HG03342 (cell line): ENCODE results near the gene FGFRL1.

ENCODE experiments used
- ATAC-seq: cut with Tn5 transposase; IDR thresholded peaks from one replicate; pipeline ENCODE4 v1.9.1; 2021; ENCODE audit warnings: mild to moderate bottlenecking, moderate library complexity; ENCODE audit not compliant: unreplicated experiment

FGFRL1 gene

DNA sequence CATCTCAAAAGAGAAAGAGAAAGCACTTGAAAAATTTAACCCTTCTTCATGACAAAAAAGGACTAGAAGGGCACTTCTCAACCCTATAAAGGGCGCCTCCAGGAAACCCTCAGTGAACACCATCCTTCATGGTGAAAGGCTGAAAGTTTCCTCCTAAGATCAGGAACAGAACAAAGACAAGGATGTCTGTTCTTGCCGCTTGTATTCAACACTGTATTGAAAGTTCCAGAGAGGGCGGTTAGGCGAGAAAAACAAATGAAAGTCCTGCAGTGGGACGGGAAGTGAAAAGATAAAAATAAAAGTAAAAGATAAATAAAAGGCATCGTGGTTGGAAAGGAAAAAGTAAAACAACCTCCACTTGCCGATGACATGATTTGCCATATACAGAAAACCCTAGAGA lies 51.0 kb downstream of the FGFRL1 start:
- ATAC-seq = no peak

DNA sequence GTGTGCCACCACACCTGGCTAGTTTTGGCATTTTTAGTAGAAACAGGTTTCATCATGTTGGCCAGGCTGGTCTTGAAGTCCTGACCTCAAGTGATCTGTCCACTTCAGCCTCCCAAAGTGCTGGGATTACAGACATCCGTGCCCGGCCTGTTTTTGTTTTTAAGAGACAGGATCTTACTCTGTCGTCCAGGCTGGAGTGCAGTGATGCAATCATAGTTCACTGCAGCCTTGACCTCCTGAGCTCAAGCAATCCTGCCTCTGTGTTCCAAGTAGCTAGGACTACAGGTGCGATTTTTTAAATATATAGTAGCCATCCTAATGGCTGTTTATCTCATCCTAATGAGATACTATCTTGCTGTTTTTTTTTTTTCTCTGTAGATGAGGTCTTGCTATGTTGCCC lies 54.3 kb downstream of the FGFRL1 start:
- ATAC-seq = no peak

DNA sequence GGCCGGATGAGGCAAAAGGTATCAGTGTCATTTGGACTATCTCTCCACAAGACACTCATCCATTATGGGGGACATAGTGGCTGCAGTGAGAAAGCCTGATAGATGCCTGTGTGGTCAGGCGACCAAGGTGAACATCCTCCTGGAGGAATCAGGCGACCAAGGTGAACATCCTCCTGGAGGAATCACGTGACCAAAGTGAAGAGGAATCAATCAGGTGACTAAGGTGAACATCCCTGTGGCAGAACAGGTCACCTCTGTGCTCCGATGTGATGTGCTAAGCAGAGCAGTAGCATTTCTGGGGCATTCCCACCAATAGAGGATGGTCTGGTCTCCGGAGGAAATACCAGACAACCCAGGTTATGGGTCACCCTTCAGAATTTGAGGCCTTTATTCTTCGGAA lies 58.0 kb downstream of the FGFRL1 start:
- no peak for ATAC-seq

DNA sequence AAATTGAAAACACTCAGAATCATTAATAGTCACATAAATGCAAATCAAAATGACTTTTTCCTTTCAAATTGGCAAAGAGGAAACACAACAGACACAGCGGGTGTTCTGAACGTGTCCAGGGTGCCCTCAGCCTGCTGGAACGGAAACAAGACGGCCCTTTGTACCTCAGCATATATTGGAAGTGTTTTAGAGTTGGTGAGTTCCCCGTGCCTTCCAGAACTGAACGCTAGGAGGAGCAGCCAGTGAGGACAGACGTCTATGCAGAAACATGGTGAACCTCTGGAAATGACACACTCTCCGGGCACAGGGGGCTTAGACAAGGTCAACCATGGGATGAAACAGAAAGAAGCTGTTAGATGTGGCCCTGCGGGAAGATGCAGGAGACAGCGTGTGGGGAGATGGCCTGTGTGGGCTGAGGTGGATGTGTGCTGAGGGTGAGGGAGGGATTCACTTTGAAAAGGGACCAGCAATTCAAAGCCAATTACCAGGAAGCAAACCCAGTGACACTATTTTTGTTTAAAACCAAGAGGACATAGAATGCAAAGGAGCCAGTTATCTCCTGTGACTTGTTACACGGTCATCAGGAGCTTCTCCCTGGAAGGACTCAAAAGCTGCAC lies 61.5 kb downstream of the FGFRL1 start:
- ATAC-seq = no peak

DNA sequence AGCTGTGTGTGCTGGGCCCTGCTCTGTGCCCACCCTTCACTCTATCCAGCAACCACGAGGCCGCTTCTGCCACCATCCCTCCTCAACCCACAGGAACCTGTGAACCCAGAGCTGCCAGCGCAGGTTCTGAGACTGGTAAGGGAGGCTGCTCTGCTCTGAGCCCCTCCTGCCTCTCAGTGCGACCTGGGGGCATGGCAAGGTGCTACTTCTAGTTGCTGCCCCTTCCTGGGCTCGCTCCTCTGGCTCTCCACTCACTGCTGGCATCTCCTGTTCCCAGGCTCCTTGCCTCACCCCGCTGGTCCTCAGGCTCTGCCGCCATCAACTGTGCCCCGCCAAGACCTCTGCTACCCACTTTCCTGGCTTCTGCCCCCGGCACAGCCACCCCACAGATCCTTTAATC lies 62.7 kb downstream of the FGFRL1 start:
- ATAC-seq = no peak

DNA sequence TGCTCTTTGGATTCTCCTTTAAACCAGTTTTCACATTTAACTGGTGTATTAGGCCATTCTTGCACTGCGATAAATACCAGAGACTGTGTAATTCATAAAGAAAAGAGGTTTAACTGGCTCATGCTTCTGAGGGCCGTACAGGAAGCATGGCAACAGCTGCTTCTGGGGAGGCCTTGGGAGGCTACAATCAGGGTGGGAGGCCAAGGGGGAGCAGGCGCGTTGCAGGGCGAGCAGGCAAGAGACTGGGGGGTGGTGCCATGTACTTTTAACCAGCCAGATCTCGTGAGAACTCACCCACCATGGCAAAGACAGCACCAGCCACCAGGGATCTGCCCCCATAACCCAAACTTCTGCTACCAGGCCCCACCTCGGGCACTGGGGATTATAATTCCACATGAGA lies 63.8 kb downstream of the FGFRL1 start:
- no peak for ATAC-seq

DNA sequence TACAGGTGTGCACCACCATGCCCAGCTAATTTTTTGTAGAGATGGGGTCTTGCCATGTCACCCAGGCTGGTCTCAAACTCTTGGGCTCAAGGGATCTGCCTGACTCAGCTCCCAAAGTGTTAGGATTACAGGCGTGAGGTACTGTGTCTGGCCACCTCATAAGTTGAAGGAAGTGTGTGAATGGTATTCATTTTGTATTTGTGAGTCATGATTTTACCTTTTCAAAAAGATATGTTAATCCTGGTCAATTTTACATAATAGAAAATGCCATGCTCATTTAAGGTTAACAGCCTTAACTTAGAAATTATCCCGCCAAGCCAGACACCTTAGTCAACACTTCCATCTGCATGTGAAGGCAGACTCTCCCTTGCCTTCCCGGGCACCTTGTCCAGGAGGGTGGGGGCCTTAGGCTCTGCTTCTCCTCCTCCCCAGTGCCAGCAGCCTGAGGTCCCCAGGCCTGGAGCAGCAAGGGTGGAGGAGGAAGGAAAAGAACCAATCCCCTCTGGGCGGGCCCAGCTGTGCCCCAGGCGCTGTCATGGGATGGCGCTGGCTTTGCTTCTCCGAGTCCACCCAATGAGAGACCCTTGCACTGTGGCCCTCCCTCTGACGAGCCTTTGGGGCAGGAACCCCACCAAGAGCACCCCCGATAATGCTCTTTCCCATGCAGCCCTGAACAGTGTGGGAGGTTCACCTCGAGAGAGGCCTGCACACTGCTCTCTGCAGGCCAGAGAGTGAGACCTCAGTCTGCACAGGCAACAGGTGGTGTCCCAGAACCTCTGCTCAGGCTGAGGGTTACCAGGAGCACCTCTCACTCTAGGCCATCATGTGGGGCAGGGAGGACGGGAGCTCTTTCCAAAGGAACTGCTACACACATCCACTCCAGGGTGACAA lies 64.6 kb downstream of the FGFRL1 start:
- ATAC-seq = no peak
